Measurements from ENCODE around the gene EMSY. TPM values are rescaled to one million over a fixed set of nuclear protein-coding genes. Genes with fewer than 3 reads are reported as not detected.

The EMSY gene
- polyA plus RNA-seq, 1 donor (not counting 4 experiments of a cell fraction or from before 2014, with no cell fraction given), result 11.3 TPM

DNA sequence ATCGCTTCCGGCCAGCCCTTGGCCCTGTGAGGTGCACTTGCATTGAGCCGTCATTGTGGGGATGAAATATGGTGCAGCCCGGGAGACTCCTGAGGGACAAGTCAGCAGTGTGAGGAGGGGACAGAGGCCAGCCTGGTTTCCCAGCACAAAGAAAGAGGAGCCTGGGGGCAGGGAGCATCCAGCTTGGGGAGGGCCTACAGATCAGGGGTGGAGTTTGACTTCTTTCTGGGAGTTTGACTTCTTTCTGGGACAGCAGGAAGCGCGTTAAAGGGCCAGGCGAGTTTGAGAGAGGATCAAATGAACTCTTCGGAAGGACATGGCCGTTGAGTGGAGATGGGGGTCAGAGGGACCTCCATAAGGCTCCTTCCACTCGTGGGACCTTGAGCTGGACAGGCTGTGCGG lies 133.8 kb downstream of the EMSY start:
- TF ChIP-seq EZH2 (IDR thresholded peaks at IDR 0.05; ENCODE audit: low read length), result no peak
- TF ChIP-seq, protein P1, sequence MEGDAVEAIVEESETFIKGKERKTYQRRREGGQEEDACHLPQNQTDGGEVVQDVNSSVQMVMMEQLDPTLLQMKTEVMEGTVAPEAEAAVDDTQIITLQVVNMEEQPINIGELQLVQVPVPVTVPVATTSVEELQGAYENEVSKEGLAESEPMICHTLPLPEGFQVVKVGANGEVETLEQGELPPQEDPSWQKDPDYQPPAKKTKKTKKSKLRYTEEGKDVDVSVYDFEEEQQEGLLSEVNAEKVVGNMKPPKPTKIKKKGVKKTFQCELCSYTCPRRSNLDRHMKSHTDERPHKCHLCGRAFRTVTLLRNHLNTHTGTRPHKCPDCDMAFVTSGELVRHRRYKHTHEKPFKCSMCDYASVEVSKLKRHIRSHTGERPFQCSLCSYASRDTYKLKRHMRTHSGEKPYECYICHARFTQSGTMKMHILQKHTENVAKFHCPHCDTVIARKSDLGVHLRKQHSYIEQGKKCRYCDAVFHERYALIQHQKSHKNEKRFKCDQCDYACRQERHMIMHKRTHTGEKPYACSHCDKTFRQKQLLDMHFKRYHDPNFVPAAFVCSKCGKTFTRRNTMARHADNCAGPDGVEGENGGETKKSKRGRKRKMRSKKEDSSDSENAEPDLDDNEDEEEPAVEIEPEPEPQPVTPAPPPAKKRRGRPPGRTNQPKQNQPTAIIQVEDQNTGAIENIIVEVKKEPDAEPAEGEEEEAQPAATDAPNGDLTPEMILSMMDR (optimal IDR thresholded peaks at IDR 0.05 in 1 of 3, IDR thresholded peaks at IDR 0.05 in 1 of 3, conservative IDR thresholded peaks at IDR 0.05 in 1 of 3; ENCODE audit: extremely low read depth in 1 of 3, insufficient read depth in 2 of 3, low read length in 3 of 3), result no peak
- H3K9me1 ChIP-seq (ENCODE audit: control insufficient read depth, extremely low read depth, insufficient read depth, low read length), result no peaks in the 10 kb centered on the region
- H3K9me3 ChIP-seq (ENCODE audit: control insufficient read depth, low read depth, low read length), result no peaks in the 10 kb centered on the region
- no peaks in the 10 kb centered on the region for H3K79me2 ChIP-seq (ENCODE audit: control insufficient read depth, insufficient read depth, low read length)
- H3K4me3 ChIP-seq (ENCODE audit: control insufficient read depth in 2 of 3, extremely low read depth in 1 of 3, insufficient read depth in 2 of 3, low read depth in 1 of 3, low read length in 3 of 3), result no peak overlapping the region
- H3K27ac ChIP-seq (ENCODE audit: control insufficient read depth, insufficient read depth, low read length), result peak overlapping the region; percentile 55
- no peaks in the 10 kb centered on the region for H3K27me3 ChIP-seq (ENCODE audit: control insufficient read depth, extremely low read depth, insufficient read depth, low read length)
- no peak overlapping the region for H3K9ac ChIP-seq (ENCODE audit: control insufficient read depth, extremely low read depth, insufficient read depth, low read length)
- FAIRE-seq (peak; percentile 49), DNase-seq (ENCODE audit: low read depth, low spot score) (no peak)
- no peaks in the 10 kb centered on the region for H3K36me3 ChIP-seq (ENCODE audit: control insufficient read depth in 2 of 2, extremely low read depth in 1 of 2, insufficient read depth in 2 of 2, low read length in 2 of 2)
- H2AFZ ChIP-seq (ENCODE audit: control insufficient read depth, low read length), result peak overlapping the region; percentile 77
- H3K4me1 ChIP-seq (ENCODE audit: control insufficient read depth, extremely low read depth, insufficient read depth, low read length), result peaks cover 25% of the 10 kb centered on the region
- H3K4me2 ChIP-seq (ENCODE audit: control insufficient read depth, extremely low read depth, insufficient read depth, low read depth, low read length), result peak overlapping the region; percentile 76
- dilution Hi-C loops (cut with MboI; ENCODE audit: extremely low pct_ligation_motif_present, low sequenced_read_pairs), result no loop called here
- H4K20me1 ChIP-seq (ENCODE audit: control insufficient read depth, extremely low read depth, insufficient read depth, low read length), result no peaks in the 10 kb centered on the region

DNA sequence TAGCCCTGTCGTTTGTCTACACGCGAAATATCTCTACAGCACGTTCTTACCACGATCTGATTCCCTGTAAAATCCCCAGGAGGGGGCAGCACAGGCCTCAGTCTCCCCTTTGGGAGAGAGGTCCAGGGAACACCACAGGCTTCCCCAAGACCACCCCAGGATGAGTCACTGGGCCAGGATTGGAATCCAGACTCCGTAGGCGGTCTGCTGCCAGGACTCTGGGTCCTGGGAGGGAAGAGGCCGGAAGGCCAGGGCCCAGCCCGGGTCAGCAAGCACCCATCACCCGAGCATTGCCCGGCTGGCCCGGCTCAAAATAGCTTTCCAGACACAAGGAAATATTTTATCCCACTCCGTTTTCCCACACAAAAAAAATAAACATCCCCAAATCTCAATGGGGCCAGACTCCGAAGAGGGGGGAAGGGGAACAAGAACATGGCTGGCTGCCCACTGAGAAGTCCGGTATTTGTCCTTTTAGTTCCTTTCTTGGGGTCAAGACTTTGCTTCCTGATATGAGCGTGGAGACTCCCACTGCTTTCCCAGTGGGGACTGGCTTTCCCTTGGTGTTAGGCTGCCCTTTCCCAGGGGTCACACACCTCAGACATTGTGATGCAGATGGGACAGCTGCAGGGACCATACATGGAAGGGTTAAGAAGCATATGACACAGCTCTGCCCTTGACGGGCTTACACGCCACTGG lies 134.4 kb downstream of the EMSY start:
- TF ChIP-seq, protein P1 (optimal IDR thresholded peaks at IDR 0.05 in 1 of 3, IDR thresholded peaks at IDR 0.05 in 1 of 3, conservative IDR thresholded peaks at IDR 0.05 in 1 of 3; ENCODE audit: extremely low read depth in 1 of 3, insufficient read depth in 2 of 3, low read length in 3 of 3), result peak in 1 of 3 experiments; percentile 18
- TF ChIP-seq EZH2 (IDR thresholded peaks at IDR 0.05; ENCODE audit: low read length), result no peak
- Histone ChIP-seq H3K27me3 (ENCODE audit: control insufficient read depth, extremely low read depth, insufficient read depth, low read length) (no peaks in the 10 kb centered on the region), H4K20me1 (ENCODE audit: control insufficient read depth, extremely low read depth, insufficient read depth, low read length) (no peaks in the 10 kb centered on the region), H3K4me2 (ENCODE audit: control insufficient read depth, extremely low read depth, insufficient read depth, low read depth, low read length) (peak overlapping the region; percentile 76), H3K9me3 (ENCODE audit: control insufficient read depth, low read depth, low read length) (no peaks in the 10 kb centered on the region), H3K4me3 (ENCODE audit: control insufficient read depth in 2 of 3, extremely low read depth in 1 of 3, insufficient read depth in 2 of 3, low read depth in 1 of 3, low read length in 3 of 3) (no peak overlapping the region), H3K36me3 (ENCODE audit: control insufficient read depth in 2 of 2, extremely low read depth in 1 of 2, insufficient read depth in 2 of 2, low read length in 2 of 2) (no peaks in the 10 kb centered on the region), H2AFZ (ENCODE audit: control insufficient read depth, low read length) (peak overlapping the region; percentile 77), H3K4me1 (ENCODE audit: control insufficient read depth, extremely low read depth, insufficient read depth, low read length) (peaks cover 25% of the 10 kb centered on the region), H3K9me1 (ENCODE audit: control insufficient read depth, extremely low read depth, insufficient read depth, low read length) (no peaks in the 10 kb centered on the region), H3K27ac (ENCODE audit: control insufficient read depth, insufficient read depth, low read length) (no peak overlapping the region), H3K9ac (ENCODE audit: control insufficient read depth, extremely low read depth, insufficient read depth, low read length) (no peak overlapping the region), H3K79me2 (ENCODE audit: control insufficient read depth, insufficient read depth, low read length) (no peaks in the 10 kb centered on the region)
- dilution Hi-C loops (cut with MboI; ENCODE audit: extremely low pct_ligation_motif_present, low sequenced_read_pairs), result no loop called here
- DNase-seq (ENCODE audit: low read depth, low spot score) (no peak), FAIRE-seq (no peak)

All from keratinocyte (primary cell).